ENCODE data around the gene FBXL16. TPM values are rescaled to one million over a fixed set of nuclear protein-coding genes. Genes with fewer than 3 reads are reported as not detected.

FBXL16 gene
- total RNA-seq, 1 donor from 2014 or later, result 0.13 TPM

- H3K9ac ChIP-seq, result no peak overlapping the region
- Mint-ChIP-seq H3K27ac (no peak overlapping the region), H3K27me3 (ENCODE audit: insufficient read depth, low read depth) (peaks cover 14% of the 10 kb centered on the region), H3K4me3 (peak overlapping the region; percentile 65), H3K36me3 (no peaks in the 10 kb centered on the region), H3K4me1 (peaks cover 19% of the 10 kb centered on the region), H3K9me3 (no peaks in the 10 kb centered on the region)
- H3K4me2 ChIP-seq, result no peak overlapping the region
- no peak overlapping the region for H3K27ac ChIP-seq
- no peaks in the 10 kb centered on the region for H3K9me3 ChIP-seq (ENCODE audit: low read depth)
- no peaks in the 10 kb centered on the region for H3K79me2 ChIP-seq (ENCODE audit: low read depth)
- H2AFZ ChIP-seq (replicated peaks), result no peak overlapping the region
- no peak overlapping the region for H3K4me3 ChIP-seq
- H3K27me3 ChIP-seq, result peaks cover 30% of the 10 kb centered on the region
- DNase-seq (ENCODE audit: low spot score), result no peak
- peaks cover 58% of the 10 kb centered on the region for H4K20me1 ChIP-seq (ENCODE audit: low read depth)
- peaks cover 18% of the 10 kb centered on the region for H3K4me1 ChIP-seq
- H3F3A ChIP-seq (ENCODE audit: low read depth), result peaks cover 42% of the 10 kb centered on the region
- no peak for TF ChIP-seq EZH2phosphoT487 (IDR thresholded peaks at IDR 0.05)
- no peak for TF ChIP-seq CTCF (IDR thresholded peaks at IDR 0.05)
- no peak for TF ChIP-seq EZH2 (IDR thresholded peaks at IDR 0.05)
- H3K36me3 ChIP-seq, result no peaks in the 10 kb centered on the region
These were observed 17.4 kb upstream of the FBXL16 start for GRCh38 chr16:722835-723633.

- H3K9ac ChIP-seq, result no peak overlapping the region
- no peaks in the 10 kb centered on the region for H3K79me2 ChIP-seq (ENCODE audit: low read depth)
- peaks cover 64% of the 10 kb centered on the region for H4K20me1 ChIP-seq (ENCODE audit: low read depth)
- H3K4me1 Mint-ChIP-seq, result peaks cover 23% of the 10 kb centered on the region
- H3K4me3 Mint-ChIP-seq, result peak overlapping the region; percentile 65
- H3K36me3 ChIP-seq, result no peaks in the 10 kb centered on the region
- H3K27ac ChIP-seq, result no peak overlapping the region
- H3K27ac Mint-ChIP-seq, result no peak overlapping the region
- H2AFZ ChIP-seq (replicated peaks), result no peak overlapping the region
- H3K4me2 ChIP-seq, result peak overlapping the region; percentile 98
- H3K9me3 Mint-ChIP-seq, result no peaks in the 10 kb centered on the region
- H3K36me3 Mint-ChIP-seq, result no peaks in the 10 kb centered on the region
- TF ChIP-seq CTCF (IDR thresholded peaks at IDR 0.05), result no peak
- TF ChIP-seq EZH2 (IDR thresholded peaks at IDR 0.05), result no peak
- no peak for TF ChIP-seq EZH2phosphoT487 (IDR thresholded peaks at IDR 0.05)
- H3K27me3 ChIP-seq, result peaks cover 19% of the 10 kb centered on the region
- peak overlapping the region; percentile 85 for H3K4me3 ChIP-seq
- peaks cover 32% of the 10 kb centered on the region for H3F3A ChIP-seq (ENCODE audit: low read depth)
- H3K27me3 Mint-ChIP-seq (ENCODE audit: insufficient read depth, low read depth), result peaks cover 10% of the 10 kb centered on the region
- DNase-seq (ENCODE audit: low spot score), result no peak
- peaks cover 21% of the 10 kb centered on the region for H3K4me1 ChIP-seq
- H3K9me3 ChIP-seq (ENCODE audit: low read depth), result no peaks in the 10 kb centered on the region
These were observed 16.4 kb upstream of the FBXL16 start for GRCh38 chr16:721765-722540.

GRCh38 chr16:720990-721764, 15.6 kb upstream of the FBXL16 start, which contains the start of gene ANTKMT:
Gene ANTKMT, plus strand, starts transcription at chr16:721146. Its CDS starts 129 bp downstream, at chr16:721275.
- peaks cover 13% of the 10 kb centered on the region for H3K27me3 Mint-ChIP-seq (ENCODE audit: insufficient read depth, low read depth)
- H3K4me1 ChIP-seq, result peaks cover 29% of the 10 kb centered on the region

More at GRCh38 chr16:720990-721764, 15.6 kb upstream of the FBXL16 start, which contains the start of gene ANTKMT:
- Histone ChIP-seq H3K79me2 (ENCODE audit: low read depth) (no peaks in the 10 kb centered on the region), H3K9me3 (ENCODE audit: low read depth) (no peaks in the 10 kb centered on the region), H3K4me2 (peak within 1 kb of the TSS; percentile 98), H3K36me3 (no peaks in the 10 kb centered on the region), H3K27me3 (peaks cover 12% of the 10 kb centered on the region), H4K20me1 (ENCODE audit: low read depth) (peaks cover 66% of the 10 kb centered on the region), H3K27ac (peak within 1 kb of the TSS; percentile 80), H3F3A (ENCODE audit: low read depth) (peaks cover 30% of the 10 kb centered on the region), H3K9ac (peak within 1 kb of the TSS; percentile 22), H3K4me3 (peak within 1 kb of the TSS; percentile 85), H2AFZ (replicated peaks) (peak within 1 kb of the TSS; percentile 84)
- Mint-ChIP-seq H3K4me3 (peak within 1 kb of the TSS; percentile 89), H3K4me1 (peaks cover 27% of the 10 kb centered on the region), H3K36me3 (peaks cover 2% of the 10 kb centered on the region), H3K27ac (peak within 1 kb of the TSS; percentile 81), H3K9me3 (no peaks in the 10 kb centered on the region)
- TF ChIP-seq CTCF (IDR thresholded peaks at IDR 0.05) (no peak), EZH2phosphoT487 (IDR thresholded peaks at IDR 0.05) (no peak), EZH2 (IDR thresholded peaks at IDR 0.05) (no peak)
- DNase-seq (ENCODE audit: low spot score), result peak; percentile 98
